Neural crest cell (in vitro differentiated cells): ENCODE data around the gene OR1K1. TPM values are rescaled to one million over a fixed set of nuclear protein-coding genes. Genes with fewer than 3 reads are reported as not detected.

Source experiments
- DNase-seq: peaks from one replicate; pipeline ENCODE4 v3.0.0; 2021; ENCODE audit warnings: low read depth, mixed read lengths, low spot score
- H3K27ac Mint-ChIP-seq: one replicate; pipeline ENCODE4 v1.8.0; 2021; ENCODE audit warnings: mild to moderate bottlenecking, mixed read lengths; ENCODE audit not compliant: unreplicated experiment
- H3K27me3 Mint-ChIP-seq: 2 replicates; pipeline ENCODE4 v1.8.0; 2021; ENCODE audit warnings: low read depth, mild to moderate bottlenecking, mixed read lengths
- H3K36me3 Mint-ChIP-seq: 2 replicates; pipeline ENCODE4 v1.8.0; 2021; ENCODE audit warnings: low read depth, mild to moderate bottlenecking, mixed read lengths
- H3K4me1 Mint-ChIP-seq: 2 replicates; pipeline ENCODE4 v1.8.0; 2021; ENCODE audit warnings: mixed read lengths
- H3K4me3 Mint-ChIP-seq: one replicate; pipeline ENCODE4 v1.8.0; 2021; ENCODE audit warnings: mild to moderate bottlenecking, mixed read lengths
- H3K9me3 Mint-ChIP-seq: 2 replicates; pipeline ENCODE4 v1.8.0; 2021; ENCODE audit warnings: mixed read lengths
- CTCF ChIP-seq: fragments of 200-600 bp; sonication (generic); conservative IDR thresholded peaks from 2 replicates; pipeline ENCODE4 v1.5.0; 2021; ENCODE audit warnings: antibody characterized with exemption, mild to moderate bottlenecking
- long read RNA-seq: library from polyadenylated mRNA; unstranded; transcript quantifications from one replicate; pipeline ENCODE4 v2.0.0, GENCODE V29; 2020
- total RNA-seq: library from RNA; stranded (reverse); gene quantifications from 2 replicates; pipeline ENCODE4 v1.2.1, GENCODE V29; 2021

OR1K1 gene, protein sequence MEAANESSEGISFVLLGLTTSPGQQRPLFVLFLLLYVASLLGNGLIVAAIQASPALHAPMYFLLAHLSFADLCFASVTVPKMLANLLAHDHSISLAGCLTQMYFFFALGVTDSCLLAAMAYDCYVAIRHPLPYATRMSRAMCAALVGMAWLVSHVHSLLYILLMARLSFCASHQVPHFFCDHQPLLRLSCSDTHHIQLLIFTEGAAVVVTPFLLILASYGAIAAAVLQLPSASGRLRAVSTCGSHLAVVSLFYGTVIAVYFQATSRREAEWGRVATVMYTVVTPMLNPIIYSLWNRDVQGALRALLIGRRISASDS
- total RNA-seq, result not detected in 2 replicates
- long read RNA-seq, result 0 reads

DNA sequence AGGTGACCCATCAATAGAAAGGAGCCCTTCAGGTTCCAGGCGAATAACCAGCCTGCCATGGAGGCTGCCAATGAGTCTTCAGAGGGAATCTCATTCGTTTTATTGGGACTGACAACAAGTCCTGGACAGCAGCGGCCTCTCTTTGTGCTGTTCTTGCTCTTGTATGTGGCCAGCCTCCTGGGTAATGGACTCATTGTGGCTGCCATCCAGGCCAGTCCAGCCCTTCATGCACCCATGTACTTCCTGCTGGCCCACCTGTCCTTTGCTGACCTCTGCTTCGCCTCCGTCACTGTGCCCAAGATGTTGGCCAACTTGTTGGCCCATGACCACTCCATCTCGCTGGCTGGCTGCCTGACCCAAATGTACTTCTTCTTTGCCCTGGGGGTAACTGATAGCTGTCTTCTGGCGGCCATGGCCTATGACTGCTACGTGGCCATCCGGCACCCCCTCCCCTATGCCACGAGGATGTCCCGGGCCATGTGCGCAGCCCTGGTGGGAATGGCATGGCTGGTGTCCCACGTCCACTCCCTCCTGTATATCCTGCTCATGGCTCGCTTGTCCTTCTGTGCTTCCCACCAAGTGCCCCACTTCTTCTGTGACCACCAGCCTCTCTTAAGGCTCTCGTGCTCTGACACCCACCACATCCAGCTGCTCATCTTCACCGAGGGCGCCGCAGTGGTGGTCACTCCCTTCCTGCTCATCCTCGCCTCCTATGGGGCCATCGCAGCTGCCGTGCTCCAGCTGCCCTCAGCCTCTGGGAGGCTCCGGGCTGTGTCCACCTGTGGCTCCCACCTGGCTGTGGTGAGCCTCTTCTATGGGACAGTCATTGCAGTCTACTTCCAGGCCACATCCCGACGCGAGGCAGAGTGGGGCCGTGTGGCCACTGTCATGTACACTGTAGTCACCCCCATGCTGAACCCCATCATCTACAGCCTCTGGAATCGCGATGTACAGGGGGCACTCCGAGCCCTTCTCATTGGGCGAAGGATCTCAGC, at the start of gene OR1K1:
Gene OR1K1, plus strand, starts transcription at position 58 of the 995 bp plus-strand sequence. Its CDS starts 0 bp downstream, at position 58.
- no peaks in the 10 kb centered on the region for H3K36me3 Mint-ChIP-seq
- H3K9me3 Mint-ChIP-seq, result no peaks in the 10 kb centered on the region
- TF ChIP-seq CTCF, result no peak

GRCh38 chr9:122754825-122755224, 45.1 kb upstream of the OR1K1 start:
- H3K9me3 Mint-ChIP-seq, result peaks cover 16% of the 10 kb centered on the region
- H3K4me1 Mint-ChIP-seq, result no peaks in the 10 kb centered on the region
- H3K27ac Mint-ChIP-seq, result no peak overlapping the region
- no peak for TF ChIP-seq CTCF
- no peak overlapping the region for H3K4me3 Mint-ChIP-seq
- no peak for DNase-seq
- peaks cover 16% of the 10 kb centered on the region for H3K27me3 Mint-ChIP-seq
- H3K36me3 Mint-ChIP-seq, result no peaks in the 10 kb centered on the region

More for the DNA sequence above, at the start of gene OR1K1:
- DNase-seq, result no peak
- peak within 1 kb of the TSS; percentile 86 for H3K27ac Mint-ChIP-seq
- no peaks in the 10 kb centered on the region for H3K4me1 Mint-ChIP-seq
- H3K27me3 Mint-ChIP-seq, result peaks cover 31% of the 10 kb centered on the region
- no peak within 1 kb of the TSS for H3K4me3 Mint-ChIP-seq

- DNase-seq, result no peak
- Mint-ChIP-seq H3K27me3 (peaks cover 25% of the 10 kb centered on the region), H3K4me3 (no peak overlapping the region), H3K4me1 (no peaks in the 10 kb centered on the region), H3K9me3 (peaks cover 8% of the 10 kb centered on the region), H3K36me3 (no peaks in the 10 kb centered on the region), H3K27ac (no peak overlapping the region)
- TF ChIP-seq CTCF, result no peak
Measured at GRCh38 chr9:122767817-122768216, 32.1 kb upstream of the OR1K1 start.

DNA sequence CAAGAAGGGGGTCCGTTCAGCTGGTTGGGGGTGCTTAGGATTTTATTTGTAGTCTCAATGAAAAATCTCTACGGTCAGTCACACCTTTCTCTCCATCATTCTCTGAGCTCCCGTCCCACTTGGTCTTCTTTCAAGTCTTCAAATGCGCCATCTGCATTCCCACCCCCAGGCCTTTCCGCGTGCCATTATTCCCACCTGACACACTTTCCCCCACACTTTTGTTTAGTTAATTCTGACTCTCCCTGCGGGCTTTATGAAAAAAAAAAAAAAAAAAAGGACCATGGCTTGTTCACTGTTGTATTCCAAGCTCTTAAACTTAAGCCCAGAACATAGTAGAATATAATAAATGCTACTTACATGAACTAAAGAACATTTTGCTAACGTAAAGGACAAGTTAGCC, 22.9 kb upstream of the OR1K1 start:
- Mint-ChIP-seq H3K36me3 (no peaks in the 10 kb centered on the region), H3K9me3 (peaks cover 13% of the 10 kb centered on the region), H3K4me3 (no peak overlapping the region), H3K27ac (no peak overlapping the region), H3K27me3 (peaks cover 49% of the 10 kb centered on the region), H3K4me1 (no peaks in the 10 kb centered on the region)
- DNase-seq, result no peak
- TF ChIP-seq CTCF, result no peak

- peaks cover 46% of the 10 kb centered on the region for H3K27me3 Mint-ChIP-seq
- DNase-seq, result no peak
- no peaks in the 10 kb centered on the region for H3K4me1 Mint-ChIP-seq
- H3K36me3 Mint-ChIP-seq, result no peaks in the 10 kb centered on the region
- H3K27ac Mint-ChIP-seq, result no peak overlapping the region
- no peak for TF ChIP-seq CTCF
- no peak overlapping the region for H3K4me3 Mint-ChIP-seq
- H3K9me3 Mint-ChIP-seq, result peaks cover 7% of the 10 kb centered on the region
Measured at GRCh38 chr9:122777935-122778627, 21.8 kb upstream of the OR1K1 start.
